HG02943 (cell line): ENCODE results near the gene SLC25A22.

Experiments used
- ATAC-seq: cut with Tn5 transposase; IDR thresholded peaks from one replicate; pipeline ENCODE4 v1.9.1; 2021; ENCODE audit warnings: mild to moderate bottlenecking, low read depth, moderate library complexity; ENCODE audit not compliant: unreplicated experiment

SLC25A22 gene

GRCh38 chr11:761526-762108 lies 36.5 kb downstream of the SLC25A22 start:
- ATAC-seq, result no peak

- no peak for ATAC-seq
Measured at GRCh38 chr11:760236-760635, 37.8 kb downstream of the SLC25A22 start.

DNA sequence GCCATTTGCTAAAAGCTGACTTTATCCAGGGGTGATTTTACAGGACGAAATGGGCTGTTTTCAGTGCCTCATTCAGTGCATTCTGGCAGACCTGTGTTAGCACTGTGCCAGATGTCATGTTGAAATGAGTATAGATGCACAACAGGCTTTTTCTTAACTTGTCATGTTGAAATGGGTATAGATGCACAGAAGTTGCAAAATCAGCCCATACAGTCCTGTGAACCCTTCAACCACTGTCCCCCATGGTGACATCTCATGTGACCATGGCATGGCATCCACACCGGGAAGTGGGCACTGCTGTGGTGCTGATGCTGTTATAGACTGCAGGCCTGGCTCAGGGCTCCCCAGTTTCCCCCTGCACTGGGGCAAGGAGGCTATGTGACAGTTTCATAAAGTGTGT lies 48.4 kb downstream of the SLC25A22 start:
- no peak for ATAC-seq

- ATAC-seq, result peak; percentile 6
Measured at GRCh38 chr11:748007-748359, 50.1 kb downstream of the SLC25A22 start.

DNA sequence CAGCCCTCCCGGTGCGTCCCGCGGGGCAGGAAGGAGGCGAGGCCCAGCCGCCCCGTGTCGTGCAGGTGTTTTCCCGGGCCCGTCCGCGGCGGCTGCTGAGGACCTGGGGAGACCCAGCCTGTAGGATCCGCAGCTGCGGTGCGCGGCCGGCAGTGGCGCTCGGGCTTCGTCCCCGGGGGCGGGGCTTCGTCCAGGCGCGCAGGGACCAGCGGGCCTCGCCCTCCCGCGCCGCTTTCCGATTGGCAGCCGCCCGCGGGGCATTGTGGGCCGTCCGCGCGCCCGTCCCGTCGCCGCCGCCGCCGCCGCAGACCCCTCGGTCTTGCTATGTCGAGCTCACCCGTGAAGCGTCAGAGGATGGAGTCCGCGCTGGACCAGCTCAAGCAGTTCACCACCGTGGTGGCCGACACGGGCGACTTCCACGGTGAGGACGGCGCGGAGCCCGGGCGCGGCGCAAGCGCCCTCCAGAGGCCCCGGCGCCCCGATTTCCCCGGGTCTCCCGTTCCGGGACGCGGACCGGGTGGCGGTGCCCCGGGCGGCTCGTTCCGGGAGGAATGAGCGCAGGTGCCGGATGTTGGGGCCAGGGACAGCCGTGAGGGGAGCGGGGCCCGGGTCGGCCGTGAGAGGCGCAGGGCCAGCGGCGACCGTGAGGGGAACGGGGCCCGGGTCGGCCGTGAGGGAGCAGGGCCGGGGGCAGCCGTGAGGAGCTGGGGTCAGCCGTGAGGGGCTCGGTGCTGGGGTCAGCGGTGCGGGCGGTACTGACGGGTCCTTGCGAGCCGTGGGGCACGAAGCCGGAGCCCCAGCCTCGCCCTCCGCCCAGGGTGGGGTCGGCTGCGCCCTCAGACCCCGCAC lies 50.7 kb downstream of the SLC25A22 start, which contains the start of gene TALDO1:
Gene TALDO1, plus strand, starts transcription at position 307 of the 849 bp plus-strand sequence. Its CDS starts 18 bp downstream, at position 325.
- ATAC-seq, result peak; percentile 84

DNA sequence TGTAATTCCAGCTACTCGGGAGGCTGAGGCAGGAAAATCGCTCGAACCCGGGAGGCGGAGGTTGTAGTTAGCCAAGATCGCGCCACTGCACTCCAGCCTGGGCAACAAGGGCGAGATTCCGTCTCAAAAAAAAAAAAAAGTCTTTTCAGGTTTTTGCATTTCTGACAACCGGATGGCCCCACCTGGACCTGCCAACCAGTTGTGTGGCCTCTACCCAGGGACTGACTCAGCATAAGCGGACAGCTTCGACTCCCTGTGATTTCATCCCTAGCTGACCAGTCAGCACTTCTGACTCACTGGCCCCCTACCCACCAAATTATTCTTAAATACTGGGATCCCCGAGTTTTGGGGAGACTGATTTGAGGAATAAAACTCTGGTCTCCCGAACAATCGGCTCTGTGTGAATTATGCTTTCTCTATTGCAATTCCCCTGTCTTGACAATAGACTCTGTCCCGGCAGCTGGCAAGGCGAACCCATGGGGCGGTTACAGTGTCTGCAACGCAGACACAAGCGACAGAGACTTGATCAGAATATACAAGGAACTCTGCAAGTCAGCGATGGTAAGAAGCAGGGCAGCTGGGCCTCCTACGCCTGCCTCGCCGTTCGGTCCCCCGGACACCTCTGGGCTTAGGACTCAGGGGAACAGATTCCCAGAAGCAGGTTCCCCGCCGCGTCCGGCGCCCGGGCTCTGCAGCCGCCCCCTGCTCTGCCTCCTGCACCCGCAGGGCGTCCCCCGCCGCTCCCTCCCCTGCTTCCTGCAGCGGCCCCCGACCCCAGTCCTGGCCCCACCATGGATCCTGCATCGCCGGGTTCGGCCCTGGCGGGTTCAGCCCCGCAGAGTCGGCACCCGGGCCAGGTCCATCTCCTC lies 51.6 kb downstream of the SLC25A22 start:
- peak; percentile 35 for ATAC-seq

GRCh38 chr11:745428-745827 lies 52.7 kb downstream of the SLC25A22 start:
- ATAC-seq, result no peak

GRCh38 chr11:742571-743201 lies 55.4 kb downstream of the SLC25A22 start:
- ATAC-seq, result no peak

- no peak for ATAC-seq
Measured at GRCh38 chr11:742156-742546, 55.9 kb downstream of the SLC25A22 start.
